ENCODE results near the gene KRT13.

Gene KRT13

DNA sequence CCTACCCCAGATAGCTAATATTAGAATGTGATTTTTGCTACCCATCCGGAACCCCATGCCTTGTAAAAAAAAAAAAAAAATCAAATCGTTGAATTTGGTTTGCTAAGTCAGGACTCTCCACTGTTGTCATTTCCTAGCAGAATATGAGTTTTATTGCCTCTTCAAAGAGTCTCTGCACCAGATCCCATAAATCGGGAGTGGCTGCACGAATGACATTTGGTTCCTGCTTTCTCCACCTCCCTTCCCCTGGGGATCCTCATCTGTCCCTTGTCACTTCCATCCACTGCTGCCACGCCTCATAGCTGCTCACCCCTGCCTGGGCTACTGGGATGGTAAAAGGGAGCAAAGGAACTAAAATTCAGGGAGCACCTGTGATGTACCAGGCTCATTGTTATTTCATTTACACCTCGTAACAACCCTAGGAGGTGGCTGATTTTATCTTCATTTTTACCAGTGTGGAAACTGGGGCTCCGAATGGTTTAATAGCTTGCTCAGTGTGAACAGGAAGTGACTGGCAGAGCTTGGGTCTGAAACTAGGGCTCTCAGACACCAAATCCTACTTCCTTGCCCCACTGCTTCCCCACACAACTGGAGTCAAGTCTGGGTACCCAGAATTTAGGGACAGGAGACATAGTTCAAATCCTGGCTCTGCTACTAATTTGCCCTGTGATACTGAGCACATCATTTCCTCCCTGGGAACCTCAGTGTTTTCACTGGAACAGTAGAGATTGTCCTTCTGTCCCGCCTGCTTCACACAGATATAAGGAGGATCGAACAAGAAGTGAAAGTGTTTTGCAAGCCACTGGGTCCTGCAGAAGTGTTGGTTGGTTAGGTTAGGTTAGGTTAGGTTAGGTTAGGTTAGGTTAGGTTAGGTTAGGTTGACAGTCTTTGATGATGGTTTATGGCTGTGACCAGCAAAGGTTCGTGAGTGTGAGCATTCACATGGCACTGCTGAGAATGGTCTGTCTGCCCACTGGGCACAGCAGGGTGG, 15.1 kb downstream of the KRT13 start:
- Histone ChIP-seq H3K27ac (replicated peaks) (no peak overlapping the region), H3K4me3 (replicated peaks; ENCODE audit: insufficient read depth, low read length) (no peak overlapping the region), H3K27me3 (ENCODE audit: insufficient read depth, poor library complexity, severe bottlenecking) (no peaks in the 10 kb centered on the region)
- no peak for TF ChIP-seq POLR2AphosphoS5 (IDR thresholded peaks at IDR 0.05; ENCODE audit: low read depth)
- TF ChIP-seq, protein P1, sequence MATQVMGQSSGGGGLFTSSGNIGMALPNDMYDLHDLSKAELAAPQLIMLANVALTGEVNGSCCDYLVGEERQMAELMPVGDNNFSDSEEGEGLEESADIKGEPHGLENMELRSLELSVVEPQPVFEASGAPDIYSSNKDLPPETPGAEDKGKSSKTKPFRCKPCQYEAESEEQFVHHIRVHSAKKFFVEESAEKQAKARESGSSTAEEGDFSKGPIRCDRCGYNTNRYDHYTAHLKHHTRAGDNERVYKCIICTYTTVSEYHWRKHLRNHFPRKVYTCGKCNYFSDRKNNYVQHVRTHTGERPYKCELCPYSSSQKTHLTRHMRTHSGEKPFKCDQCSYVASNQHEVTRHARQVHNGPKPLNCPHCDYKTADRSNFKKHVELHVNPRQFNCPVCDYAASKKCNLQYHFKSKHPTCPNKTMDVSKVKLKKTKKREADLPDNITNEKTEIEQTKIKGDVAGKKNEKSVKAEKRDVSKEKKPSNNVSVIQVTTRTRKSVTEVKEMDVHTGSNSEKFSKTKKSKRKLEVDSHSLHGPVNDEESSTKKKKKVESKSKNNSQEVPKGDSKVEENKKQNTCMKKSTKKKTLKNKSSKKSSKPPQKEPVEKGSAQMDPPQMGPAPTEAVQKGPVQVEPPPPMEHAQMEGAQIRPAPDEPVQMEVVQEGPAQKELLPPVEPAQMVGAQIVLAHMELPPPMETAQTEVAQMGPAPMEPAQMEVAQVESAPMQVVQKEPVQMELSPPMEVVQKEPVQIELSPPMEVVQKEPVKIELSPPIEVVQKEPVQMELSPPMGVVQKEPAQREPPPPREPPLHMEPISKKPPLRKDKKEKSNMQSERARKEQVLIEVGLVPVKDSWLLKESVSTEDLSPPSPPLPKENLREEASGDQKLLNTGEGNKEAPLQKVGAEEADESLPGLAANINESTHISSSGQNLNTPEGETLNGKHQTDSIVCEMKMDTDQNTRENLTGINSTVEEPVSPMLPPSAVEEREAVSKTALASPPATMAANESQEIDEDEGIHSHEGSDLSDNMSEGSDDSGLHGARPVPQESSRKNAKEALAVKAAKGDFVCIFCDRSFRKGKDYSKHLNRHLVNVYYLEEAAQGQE (IDR thresholded peaks at IDR 0.05; ENCODE audit: insufficient replicate concordance, low read depth): no peak
- TF ChIP-seq, protein P2, sequence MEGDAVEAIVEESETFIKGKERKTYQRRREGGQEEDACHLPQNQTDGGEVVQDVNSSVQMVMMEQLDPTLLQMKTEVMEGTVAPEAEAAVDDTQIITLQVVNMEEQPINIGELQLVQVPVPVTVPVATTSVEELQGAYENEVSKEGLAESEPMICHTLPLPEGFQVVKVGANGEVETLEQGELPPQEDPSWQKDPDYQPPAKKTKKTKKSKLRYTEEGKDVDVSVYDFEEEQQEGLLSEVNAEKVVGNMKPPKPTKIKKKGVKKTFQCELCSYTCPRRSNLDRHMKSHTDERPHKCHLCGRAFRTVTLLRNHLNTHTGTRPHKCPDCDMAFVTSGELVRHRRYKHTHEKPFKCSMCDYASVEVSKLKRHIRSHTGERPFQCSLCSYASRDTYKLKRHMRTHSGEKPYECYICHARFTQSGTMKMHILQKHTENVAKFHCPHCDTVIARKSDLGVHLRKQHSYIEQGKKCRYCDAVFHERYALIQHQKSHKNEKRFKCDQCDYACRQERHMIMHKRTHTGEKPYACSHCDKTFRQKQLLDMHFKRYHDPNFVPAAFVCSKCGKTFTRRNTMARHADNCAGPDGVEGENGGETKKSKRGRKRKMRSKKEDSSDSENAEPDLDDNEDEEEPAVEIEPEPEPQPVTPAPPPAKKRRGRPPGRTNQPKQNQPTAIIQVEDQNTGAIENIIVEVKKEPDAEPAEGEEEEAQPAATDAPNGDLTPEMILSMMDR (IDR thresholded peaks at IDR 0.05; ENCODE audit: insufficient read depth, low read length): no peak
- no peak for DNase-seq (ENCODE audit: low read depth in 1 of 2, low spot score in 1 of 2)

DNA sequence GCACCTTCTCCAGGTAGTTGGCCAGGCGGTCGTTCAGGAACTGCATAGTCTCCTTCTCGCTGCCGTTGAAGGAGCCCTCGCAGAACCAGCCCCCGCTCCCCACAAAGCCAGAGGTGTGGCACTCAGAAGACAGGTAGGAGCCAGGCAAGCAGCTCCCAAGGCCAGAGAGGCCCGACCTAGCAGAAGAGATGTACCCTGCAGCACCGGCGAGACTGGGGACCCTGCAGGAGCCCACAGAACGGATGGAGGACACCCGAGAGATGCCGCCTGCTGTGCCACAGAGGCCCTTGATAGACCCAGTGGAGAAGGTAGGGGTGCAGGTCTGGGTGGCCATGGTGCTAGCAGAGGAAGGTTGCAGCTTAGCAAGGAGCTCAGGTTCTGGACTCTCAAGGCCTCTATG, 15.9 kb downstream of the KRT13 start, which contains the start of gene KRT36:
KRT36 (minus strand) TSS at position 380 of the 400 bp plus-strand sequence; CDS start at position 334, 46 bp downstream.
- DNase-seq (ENCODE audit: low read depth in 1 of 2, low spot score in 1 of 2): no peak
- Histone ChIP-seq H3K27ac (replicated peaks) (no peak within 1 kb of the TSS), H3K4me3 (replicated peaks; ENCODE audit: insufficient read depth, low read length) (no peak within 1 kb of the TSS), H3K27me3 (ENCODE audit: insufficient read depth, poor library complexity, severe bottlenecking) (no peaks in the 10 kb centered on the region)
- TF ChIP-seq POLR2AphosphoS5 (IDR thresholded peaks at IDR 0.05; ENCODE audit: low read depth) (no peak), SPI1 (IDR thresholded peaks at IDR 0.05; ENCODE audit: borderline replicate concordance, low read depth) (no peak), GABPA (IDR thresholded peaks at IDR 0.05; ENCODE audit: low read depth) (no peak)
- TF ChIP-seq, protein P2 (IDR thresholded peaks at IDR 0.05; ENCODE audit: insufficient read depth, low read length): no peak
- TF ChIP-seq, protein P1 (IDR thresholded peaks at IDR 0.05; ENCODE audit: insufficient replicate concordance, low read depth): no peak

DNA sequence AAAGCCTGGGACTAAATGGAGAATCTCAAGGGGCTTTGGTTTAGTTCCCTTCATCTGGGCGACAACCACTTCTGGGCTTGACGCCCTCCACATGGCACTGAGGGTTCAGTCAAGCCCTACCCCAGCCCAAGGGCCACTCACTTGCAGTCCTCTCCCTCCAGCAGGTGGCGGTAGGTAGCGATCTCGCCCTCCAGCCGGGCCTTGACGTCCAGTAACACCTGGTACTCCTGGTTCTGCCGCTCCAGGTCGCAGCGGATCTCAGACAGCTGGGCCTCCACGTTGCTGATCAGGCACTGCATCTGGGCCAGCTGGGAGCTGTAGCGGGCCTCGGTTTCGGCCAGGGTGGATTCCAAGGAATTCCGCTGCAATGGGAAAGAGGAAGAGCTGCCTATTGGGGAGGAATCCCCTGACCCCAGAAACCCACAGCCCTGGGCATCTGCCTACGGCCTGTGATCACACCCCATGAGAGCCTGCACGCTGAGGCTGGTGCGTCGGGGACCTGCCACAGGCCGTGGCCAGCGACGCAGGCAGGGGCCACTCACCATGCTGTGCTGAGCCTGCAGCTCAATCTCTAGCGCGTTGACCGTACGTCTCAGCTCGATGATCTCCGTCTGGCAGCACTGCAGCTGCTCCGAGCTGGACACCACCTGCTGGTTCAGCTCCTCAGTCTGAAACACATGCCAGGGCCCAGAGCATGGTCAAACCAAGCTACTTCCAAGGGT, 18.4 kb downstream of the KRT13 start:
- H3K27ac ChIP-seq (replicated peaks): no peak overlapping the region
- no peak overlapping the region for H3K4me3 ChIP-seq (replicated peaks; ENCODE audit: insufficient read depth, low read length)
- no peaks in the 10 kb centered on the region for H3K27me3 ChIP-seq (ENCODE audit: insufficient read depth, poor library complexity, severe bottlenecking)
- TF ChIP-seq GABPA (IDR thresholded peaks at IDR 0.05; ENCODE audit: low read depth) (no peak), POLR2AphosphoS5 (IDR thresholded peaks at IDR 0.05; ENCODE audit: low read depth) (no peak)
- TF ChIP-seq, protein P1 (IDR thresholded peaks at IDR 0.05; ENCODE audit: insufficient replicate concordance, low read depth): no peak
- TF ChIP-seq, protein P2 (IDR thresholded peaks at IDR 0.05; ENCODE audit: insufficient read depth, low read length): peak; percentile 14
- DNase-seq (ENCODE audit: low read depth in 1 of 2, low spot score in 1 of 2): peak in 1 of 2 experiments; percentile 15
